NOMO-1 treated with dmso at 0.1 percent for 144 hours (cell line): Measurements from ENCODE around the gene PGAP1.

Experiments used
- DNase-seq: peaks from one replicate; lab custom pipeline; 2025; ENCODE audit not compliant: unreplicated experiment; lab: John Stamatoyannopoulos, UW

PGAP1 gene, protein sequence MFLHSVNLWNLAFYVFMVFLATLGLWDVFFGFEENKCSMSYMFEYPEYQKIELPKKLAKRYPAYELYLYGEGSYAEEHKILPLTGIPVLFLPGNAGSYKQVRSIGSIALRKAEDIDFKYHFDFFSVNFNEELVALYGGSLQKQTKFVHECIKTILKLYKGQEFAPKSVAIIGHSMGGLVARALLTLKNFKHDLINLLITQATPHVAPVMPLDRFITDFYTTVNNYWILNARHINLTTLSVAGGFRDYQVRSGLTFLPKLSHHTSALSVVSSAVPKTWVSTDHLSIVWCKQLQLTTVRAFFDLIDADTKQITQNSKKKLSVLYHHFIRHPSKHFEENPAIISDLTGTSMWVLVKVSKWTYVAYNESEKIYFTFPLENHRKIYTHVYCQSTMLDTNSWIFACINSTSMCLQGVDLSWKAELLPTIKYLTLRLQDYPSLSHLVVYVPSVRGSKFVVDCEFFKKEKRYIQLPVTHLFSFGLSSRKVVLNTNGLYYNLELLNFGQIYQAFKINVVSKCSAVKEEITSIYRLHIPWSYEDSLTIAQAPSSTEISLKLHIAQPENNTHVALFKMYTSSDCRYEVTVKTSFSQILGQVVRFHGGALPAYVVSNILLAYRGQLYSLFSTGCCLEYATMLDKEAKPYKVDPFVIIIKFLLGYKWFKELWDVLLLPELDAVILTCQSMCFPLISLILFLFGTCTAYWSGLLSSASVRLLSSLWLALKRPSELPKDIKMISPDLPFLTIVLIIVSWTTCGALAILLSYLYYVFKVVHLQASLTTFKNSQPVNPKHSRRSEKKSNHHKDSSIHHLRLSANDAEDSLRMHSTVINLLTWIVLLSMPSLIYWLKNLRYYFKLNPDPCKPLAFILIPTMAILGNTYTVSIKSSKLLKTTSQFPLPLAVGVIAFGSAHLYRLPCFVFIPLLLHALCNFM

DNA sequence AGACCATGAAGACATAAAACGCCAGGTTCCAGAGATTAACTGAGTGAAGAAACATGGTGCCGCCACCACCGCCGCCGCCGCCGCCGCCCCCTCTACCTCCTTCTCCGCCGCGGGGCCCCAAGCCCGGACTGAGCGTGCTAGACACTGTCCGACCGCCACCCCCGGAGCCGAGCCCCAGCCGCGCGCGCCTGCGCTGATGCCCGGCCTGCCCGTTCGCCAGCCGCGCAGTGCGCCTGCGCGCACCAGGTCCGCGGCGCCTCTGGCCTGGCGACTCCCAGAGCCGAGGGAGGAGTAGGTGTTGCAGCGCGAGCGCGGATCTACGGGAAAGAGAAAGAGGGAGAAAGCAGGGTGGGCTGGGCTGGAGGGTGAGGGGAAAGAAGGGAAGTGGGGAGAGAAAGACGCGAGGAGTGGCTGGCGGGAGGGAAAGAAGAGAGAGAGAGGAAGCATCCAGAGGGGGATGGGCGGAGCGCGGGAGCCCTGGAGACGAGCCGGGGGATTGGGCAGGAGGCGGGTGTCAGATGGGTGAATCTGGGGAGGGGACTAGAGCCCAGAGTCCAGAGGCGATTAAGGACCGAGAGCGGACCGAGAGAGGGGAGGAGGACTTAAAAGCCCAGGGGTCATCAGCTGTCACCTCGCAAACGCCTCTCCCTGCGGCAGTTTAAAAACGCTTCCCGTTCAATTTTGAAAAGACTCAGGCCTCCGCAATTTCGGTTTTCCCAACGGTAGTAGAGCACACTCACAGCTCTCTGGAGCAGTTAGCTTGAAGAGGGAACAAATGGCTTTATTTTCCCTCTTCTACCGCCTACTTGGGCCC is at the start of gene PGAP1:
Gene PGAP1, minus strand, starts transcription at position 146 of the 814 bp plus-strand sequence. Its CDS starts 91 bp downstream, at position 55.
- DNase-seq = peak; percentile 51

DNA sequence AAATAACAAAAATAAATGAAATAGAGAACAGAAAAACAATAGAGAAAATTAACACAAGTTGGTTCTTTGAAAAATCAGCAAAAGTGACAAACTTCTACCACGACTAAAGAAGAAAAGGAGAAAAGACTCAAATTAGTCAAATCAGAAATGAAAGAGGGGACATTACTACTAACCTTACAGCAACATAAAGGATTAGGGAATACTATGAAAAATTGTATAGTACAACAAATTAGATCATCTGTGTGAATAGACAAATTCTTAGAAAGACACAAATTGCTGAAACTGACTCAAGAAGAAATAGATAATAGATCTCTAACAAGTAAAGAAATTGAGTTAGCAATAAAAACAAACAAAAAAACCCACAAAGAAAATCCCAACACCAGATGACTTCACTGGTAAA is 48.5 kb upstream of the PGAP1 start:
- no peak for DNase-seq

DNA sequence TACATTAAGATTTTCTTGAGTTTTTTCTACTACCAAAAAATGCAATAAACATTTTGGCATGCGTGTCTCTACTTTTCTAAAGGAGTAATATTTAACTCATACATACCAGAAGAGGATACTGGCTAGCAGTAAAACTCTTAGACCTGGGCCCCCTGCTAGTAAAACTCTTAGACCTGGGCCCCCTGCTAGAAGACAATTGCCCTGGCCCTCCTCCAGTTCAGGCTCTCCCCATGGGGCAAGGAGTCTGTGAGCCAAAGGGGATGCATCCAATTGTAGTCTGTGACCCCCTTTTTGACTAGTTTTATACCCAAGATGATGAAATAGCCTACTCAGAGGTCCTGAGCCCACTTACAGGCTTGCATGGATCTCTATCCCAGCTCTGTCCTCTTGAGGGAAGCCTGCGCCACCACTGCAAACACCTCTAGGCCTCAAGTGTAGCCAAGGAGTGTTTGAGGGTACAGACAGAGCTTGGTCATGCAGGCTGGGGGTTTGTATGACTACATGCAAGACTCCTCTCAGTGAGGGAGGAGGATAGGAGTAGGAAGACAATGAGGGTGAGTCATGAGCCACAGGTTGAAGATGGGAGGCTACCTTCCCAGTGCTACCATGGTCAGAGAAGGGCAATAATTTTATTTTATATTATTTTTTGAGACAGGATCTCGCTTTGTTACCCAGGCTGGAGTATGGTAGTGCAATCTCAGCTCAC is 45.2 kb upstream of the PGAP1 start:
- no peak for DNase-seq

DNA sequence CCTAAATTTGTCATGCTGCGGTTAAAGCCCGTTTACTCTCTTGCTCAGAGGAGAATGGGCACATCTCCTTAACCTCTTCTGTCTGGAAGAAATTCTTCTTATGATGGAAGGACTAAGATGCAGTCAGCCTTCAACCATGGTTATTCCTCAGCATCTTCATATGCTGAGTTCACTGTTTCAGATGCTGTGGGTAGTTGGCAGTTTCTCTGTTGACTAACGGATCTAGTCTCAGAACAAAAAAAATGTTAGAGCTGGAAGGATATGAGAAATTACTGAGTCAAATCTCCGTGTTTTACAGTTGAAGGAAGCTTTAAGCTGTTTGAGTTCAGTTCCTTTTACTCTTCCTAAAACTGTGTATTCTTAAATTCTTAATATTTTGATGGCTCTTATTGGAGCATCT is 43.6 kb upstream of the PGAP1 start:
- no peak for DNase-seq

DNA sequence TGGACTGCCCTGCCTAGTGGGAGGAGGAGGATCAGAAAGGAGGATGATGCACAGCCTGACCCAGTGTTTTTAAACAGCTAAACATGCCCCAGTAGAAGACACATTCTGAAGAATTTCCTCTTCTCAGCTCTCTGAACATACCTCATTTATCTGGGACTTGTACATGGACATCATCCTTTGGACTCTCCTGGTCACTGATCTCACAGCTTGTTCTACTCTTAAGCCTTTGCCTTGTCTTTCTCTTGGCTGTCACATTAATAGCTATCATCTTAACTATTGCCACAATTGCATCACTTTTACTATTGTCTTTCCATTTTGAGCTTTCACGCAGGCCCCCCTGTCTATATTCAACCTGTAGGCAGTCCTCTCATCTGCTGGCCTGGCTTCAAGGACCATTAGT is 42.0 kb upstream of the PGAP1 start:
- no peak for DNase-seq

DNA sequence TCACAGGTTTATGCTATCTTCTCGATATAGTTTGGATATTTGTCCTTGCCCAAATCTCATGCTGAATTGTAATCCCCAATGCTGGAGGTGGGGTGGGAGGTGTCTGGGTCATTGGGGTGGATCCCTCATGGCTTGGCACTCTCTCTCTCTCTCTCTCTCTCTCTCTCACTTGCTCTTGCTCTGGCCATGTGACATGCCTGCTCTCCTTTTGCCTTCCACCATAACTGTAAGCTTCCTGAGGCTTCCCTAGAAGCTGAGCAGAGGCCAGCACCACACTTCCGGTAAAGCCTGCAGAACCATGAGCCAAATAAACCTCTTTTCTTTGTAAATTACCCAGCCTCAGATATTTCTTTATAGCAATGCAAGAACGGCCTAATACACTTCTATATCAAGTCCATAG is 41.3 kb upstream of the PGAP1 start:
- no peak for DNase-seq

DNA sequence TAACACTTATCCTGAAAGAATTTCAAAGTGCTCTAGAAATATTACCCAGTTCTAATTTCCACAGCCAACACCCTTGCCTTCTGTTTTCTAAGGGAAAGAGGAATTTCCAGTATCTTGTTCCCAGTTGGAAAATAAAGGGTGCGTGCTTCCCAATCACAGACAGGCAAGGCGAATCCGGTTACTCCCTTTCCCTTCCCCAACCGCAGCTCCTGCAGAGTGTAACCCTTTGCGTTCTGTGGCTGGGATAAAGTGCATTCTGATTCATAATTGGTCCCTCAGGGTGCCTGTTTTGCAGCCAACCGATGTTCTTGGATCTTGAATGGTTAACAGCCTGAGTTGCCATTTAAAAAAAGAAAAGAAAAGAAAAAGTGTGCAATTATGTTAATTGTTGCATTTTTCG is 40.6 kb upstream of the PGAP1 start:
- no peak for DNase-seq

DNA sequence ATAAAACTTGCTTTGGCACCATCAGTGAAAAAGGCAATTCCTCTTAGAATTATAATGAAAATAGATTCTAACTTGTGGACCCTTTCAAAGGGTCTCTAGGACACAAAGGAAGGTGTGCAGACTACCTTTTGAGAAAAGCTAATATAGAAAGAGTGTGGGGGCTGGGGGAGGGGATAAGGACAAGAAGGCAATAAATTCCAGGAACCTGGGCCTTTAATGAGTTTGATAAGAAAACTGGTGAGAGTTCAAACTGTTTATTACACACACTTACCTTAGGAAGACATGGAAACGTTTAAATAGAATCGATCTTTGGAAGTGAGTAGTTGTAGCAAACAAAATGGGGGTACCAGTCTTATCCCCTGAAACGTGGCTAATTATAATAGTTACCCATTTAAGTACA is 39.6 kb upstream of the PGAP1 start:
- no peak for DNase-seq

DNA sequence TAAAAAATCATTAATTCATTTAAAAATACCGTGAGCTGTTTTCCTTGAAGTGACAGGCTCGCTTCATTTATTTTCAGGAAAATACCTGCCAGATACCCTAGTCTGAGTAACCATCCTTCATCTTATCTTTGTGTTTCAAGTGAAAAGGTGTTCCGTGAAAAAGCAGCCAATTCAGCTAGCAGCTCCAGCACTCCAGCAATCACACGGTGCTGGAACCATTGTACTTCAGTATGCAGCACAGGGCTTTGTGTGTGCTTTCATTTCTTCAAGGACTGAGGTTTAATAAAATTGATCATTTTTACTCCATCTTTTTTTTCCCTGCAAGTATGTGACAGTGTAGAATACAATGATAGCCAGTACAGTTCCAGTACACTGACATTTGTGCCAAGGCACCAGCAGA is 39.1 kb upstream of the PGAP1 start:
- DNase-seq = no peak

DNA sequence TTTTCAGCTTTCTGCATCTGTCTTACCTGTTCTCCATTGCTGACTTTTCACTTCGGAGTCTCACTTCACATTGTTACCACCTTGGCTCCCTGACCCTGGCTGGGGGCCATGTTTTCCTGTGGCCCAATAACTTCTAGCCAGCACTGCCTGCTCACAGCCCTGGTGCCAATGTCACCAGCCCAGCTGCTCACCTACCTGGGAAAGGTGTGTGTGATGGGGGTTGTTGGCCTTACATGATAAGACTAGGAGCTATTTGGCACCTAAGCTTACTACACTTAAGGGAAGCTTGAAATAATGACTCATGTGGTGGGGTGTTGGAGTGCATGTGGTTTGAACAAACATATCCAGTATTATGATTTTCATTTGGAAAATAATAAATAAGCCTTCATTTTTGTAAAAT is 37.5 kb upstream of the PGAP1 start:
- no peak for DNase-seq

DNA sequence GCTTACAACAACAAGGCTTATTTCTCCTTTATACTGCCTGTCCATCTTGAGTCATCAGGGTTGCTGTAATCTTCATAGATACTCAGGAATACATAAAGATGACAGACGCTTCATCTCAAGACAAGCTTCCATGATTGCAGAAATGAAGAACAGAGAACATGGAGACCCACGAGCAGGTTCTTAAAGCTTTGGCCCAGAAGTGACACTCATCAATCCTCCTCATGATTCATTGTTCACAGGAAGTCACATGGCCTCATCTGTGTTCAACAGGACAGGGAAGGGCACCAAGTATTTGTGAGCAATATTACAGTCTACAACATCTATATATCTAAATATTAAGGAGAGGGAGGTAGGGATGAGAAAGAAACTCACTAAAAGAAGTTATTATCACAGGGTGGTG is 36.5 kb upstream of the PGAP1 start:
- no peak for DNase-seq

DNA sequence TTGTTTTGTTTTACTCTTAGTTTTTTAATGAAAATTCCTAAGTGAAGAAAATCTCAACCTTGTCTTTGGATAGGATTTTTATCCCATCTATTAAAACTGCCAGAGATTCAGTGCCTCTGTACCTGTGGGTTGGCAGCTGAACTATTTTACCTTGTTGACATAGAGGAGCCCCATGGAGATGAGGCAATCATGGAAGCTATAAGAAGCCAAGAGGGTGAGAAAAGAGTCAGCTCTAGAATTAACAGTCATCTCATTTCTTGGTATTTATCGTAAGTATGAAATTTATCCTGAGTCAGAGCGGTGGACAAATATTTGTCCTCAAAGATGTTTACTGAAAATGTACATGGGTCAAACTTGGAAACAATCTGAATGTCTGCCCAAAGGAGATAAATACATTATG is 35.8 kb upstream of the PGAP1 start:
- no peak for DNase-seq

DNA sequence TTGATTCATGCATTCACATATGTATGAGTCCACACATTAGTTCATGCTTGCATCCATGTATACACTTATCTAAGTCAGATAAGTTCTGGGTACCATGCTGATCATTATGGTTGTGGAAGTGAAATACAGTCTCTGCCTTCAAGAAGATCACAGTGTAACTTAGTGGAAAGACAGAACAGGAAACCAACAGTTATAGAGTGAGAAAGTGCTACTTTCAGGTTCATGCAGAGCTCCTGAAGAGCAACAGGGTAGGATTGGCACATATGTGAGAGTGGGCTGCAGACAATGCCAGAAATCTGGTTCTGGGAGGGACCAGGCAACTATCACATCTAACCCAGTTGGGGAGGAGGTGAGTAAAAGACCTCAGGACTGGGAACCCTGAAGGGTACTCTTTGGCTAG is 35.4 kb upstream of the PGAP1 start:
- no peak for DNase-seq

DNA sequence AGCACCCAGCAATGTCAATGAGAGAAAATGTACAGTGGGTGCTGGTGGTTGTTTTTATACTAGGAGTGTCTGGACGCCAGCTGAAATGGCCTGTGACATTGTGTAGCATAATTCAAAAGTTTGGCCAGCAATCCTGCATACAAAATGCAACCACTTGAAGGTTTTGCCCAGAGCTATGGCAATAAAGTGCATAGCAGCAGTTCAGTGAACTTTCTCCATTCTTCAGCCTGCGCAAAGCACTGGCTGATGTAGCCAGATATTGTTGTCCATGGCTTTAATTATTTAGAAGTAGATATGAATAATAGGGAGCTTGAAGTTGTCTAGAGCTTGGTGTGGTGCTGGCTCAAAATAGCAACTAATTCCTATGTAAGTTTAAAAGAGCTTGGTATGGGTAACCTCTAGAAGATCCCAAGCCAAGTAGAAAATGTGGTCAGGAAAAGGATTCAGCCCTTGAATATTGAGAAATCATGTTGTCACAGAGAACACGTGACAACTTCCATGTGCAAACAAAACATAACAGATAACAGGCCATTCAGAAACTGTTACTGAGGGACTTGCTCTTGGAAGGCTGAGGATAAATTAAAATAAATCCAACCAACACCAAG is 33.3 kb upstream of the PGAP1 start:
- DNase-seq = no peak

DNA sequence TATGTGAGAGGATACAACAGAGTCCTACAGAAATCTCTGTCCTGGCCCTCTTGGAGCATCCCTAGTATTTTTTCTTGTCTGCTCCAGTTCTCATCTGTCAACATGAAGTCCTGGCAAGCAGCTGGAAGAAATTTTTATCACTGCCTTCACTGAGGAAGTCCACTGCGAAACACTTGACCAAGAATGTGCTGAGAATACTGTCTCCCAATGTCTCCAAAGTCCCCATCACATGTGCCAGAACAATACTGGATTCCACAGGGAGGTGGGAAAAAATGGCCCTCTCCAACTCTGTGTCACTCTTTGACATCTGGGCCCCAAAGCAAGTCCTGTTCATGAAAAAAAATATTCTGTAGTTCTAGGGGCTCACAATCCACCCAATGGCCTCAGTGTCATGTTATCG is 32.8 kb upstream of the PGAP1 start:
- no peak for DNase-seq

DNA sequence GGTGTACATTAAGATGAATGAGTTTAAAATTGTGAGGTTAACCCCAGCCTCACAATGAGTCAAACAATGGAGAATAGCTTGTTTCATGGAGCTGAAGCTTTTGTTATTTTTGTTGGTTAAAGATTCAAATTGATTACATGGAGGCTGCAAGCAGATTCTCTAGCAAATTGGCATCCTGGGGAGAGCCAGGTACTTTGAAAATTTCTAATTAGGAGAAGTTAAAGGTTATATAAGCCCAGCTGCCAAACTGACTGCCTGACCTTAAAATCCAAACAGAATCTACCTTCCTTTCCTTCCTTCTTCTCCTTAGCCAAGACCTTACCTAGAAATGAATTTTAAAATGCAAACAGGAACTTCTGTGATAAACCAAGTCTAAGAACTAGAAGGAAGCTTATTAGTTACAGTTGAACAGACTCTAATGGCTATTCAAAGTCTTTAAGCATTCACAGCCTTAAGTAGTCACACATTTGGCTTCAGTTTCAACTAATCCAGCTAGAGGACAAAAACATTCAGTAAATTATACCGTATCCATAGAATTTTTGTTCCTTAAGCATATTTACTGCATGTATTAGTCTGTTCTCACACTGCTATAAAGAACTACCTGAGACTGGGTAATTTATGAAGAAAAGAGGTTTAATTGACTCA is 31.5 kb upstream of the PGAP1 start:
- no peak for DNase-seq

DNA sequence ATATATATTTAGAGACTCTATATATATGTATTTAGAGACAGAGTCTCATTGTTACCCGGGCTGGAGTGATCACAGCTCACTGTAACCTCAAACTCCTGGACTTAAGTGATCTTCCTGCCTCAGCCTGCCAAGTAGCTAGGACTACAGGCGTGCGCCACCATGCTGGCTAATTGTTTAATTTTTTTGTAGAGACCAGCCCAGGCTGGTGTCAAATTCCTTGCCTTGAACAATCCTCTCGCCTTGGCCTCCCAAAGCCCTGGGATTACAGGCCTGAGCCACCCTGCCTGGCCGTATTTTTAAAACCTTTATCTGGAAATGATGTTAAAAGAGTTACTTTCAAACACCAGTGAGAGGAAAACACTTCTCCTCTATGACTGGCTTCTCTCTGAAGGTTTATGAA is 30.9 kb upstream of the PGAP1 start:
- DNase-seq = no peak

DNA sequence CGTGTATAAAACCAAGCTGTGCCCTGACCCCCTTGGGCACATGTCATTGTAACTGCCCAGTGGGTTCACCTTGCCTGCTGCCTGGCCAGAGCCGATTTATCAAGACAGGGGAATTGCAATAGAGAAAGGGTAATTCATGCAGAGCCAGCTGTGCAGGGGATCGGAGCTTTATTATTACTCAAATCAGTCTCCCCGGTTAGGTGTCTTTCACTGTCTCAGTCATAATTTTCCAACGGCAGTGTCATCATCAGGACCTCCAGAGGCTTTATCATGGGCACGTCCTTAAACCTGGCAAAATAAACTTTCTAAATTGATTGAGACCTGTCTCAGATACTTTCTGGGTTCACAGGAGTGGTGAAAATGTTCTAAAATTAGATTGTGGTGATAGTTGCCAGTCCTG is 29.6 kb upstream of the PGAP1 start:
- DNase-seq = no peak

DNA sequence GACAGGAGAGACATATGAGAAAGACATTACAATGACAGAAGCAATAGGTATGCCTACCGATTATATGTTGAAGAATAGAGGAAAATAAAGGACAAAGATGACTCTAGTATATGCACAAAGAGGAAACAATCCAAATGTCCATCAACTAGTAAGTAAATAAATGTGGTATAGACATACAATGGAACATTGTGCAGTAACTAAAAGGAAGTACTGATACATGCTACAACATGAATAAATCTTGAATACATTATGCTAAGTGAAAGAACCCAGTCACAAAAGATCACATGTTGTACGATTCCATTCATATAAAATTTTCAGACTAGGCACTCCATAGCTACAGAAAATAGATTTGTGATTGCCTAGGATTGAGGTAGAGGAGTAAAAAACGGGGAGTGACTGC is 28.5 kb upstream of the PGAP1 start:
- no peak for DNase-seq

DNA sequence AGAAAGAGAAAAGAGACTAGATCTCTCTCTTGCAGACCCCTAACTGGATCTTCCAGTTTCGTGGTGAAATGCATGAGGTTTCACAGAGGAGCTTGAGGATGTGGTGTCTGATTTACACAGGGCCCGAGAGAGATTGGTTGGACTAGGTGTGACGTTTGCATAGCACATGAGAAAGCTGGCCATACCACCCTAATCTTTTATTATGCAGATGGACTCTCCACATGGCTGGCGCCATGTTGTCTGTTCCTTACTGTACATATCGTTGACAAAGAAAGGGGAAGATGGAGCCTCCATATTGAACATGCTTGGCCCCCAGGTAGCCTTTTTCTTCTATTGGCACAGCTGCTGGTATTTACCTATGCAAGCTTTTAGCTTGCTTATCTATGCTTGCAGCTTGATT is 27.5 kb upstream of the PGAP1 start:
- no peak for DNase-seq
